ENCODE results near the gene HOXC6.

Gene HOXC6

GRCh38 chr12:54024581-54025305, 3.5 kb upstream of the HOXC6 start:
- TF ChIP-seq PPARA (CRISPR knock-in tag; IDR thresholded peaks at IDR 0.05; ENCODE audit: borderline replicate concordance) (no peak), CSDC2 (CRISPR knock-in tag; IDR thresholded peaks at IDR 0.05) (no peak)

GRCh38 chr12:54025499-54026405, 2.5 kb upstream of the HOXC6 start:
- no peak for TF ChIP-seq OSR1 (CRISPR knock-in tag; IDR thresholded peaks at IDR 0.05)
- ATAC-seq: no peak

More at GRCh38 chr12:54024581-54025305, 3.5 kb upstream of the HOXC6 start:
- no peak for ATAC-seq

- TF ChIP-seq RARB (CRISPR knock-in tag; IDR thresholded peaks at IDR 0.05) (no peak), TCF4 (CRISPR knock-in tag; IDR thresholded peaks at IDR 0.05; ENCODE audit: borderline replicate concordance) (no peak), ISL1 (CRISPR knock-in tag; IDR thresholded peaks at IDR 0.05) (no peak), ZC3H10 (CRISPR knock-in tag; IDR thresholded peaks at IDR 0.05) (no peak), POU6F1 (CRISPR knock-in tag; IDR thresholded peaks at IDR 0.05; ENCODE audit: borderline replicate concordance, low read depth) (no peak), BACH2 (CRISPR knock-in tag; IDR thresholded peaks at IDR 0.05; ENCODE audit: borderline replicate concordance) (no peak), ZNF70 (CRISPR knock-in tag; IDR thresholded peaks at IDR 0.05) (no peak), TOX (CRISPR knock-in tag; IDR thresholded peaks at IDR 0.05; ENCODE audit: borderline replicate concordance) (no peak)
- no peak for ATAC-seq
Observed at GRCh38 chr12:54026640-54027441, 1.4 kb upstream of the HOXC6 start.

- ATAC-seq: no peak
- TF ChIP-seq PPARA (CRISPR knock-in tag; IDR thresholded peaks at IDR 0.05; ENCODE audit: borderline replicate concordance) (no peak), OSR1 (CRISPR knock-in tag; IDR thresholded peaks at IDR 0.05) (no peak), BACH2 (CRISPR knock-in tag; IDR thresholded peaks at IDR 0.05; ENCODE audit: borderline replicate concordance) (no peak), RARB (CRISPR knock-in tag; IDR thresholded peaks at IDR 0.05) (no peak)
Observed at GRCh38 chr12:54027442-54027786, 826 bp upstream of the HOXC6 start.

- TF ChIP-seq ARNTL (CRISPR knock-in tag; IDR thresholded peaks at IDR 0.05; ENCODE audit: borderline replicate concordance, low read depth) (no peak), ISL1 (CRISPR knock-in tag; IDR thresholded peaks at IDR 0.05) (no peak), TSHZ2 (CRISPR knock-in tag; IDR thresholded peaks at IDR 0.05) (no peak), CSDC2 (CRISPR knock-in tag; IDR thresholded peaks at IDR 0.05) (no peak), SNAI2 (CRISPR knock-in tag; IDR thresholded peaks at IDR 0.05) (no peak), PPARA (CRISPR knock-in tag; IDR thresholded peaks at IDR 0.05; ENCODE audit: borderline replicate concordance) (no peak), GLIS3 (CRISPR knock-in tag; IDR thresholded peaks at IDR 0.05) (no peak)
- no peak for ATAC-seq
Observed at GRCh38 chr12:54029529-54030441, 1.5 kb downstream of the HOXC6 start.

- ATAC-seq: no peak
- TF ChIP-seq ESRRG (CRISPR knock-in tag; IDR thresholded peaks at IDR 0.05) (no peak), OSR1 (CRISPR knock-in tag; IDR thresholded peaks at IDR 0.05) (no peak), CSRNP3 (CRISPR knock-in tag; IDR thresholded peaks at IDR 0.05) (no peak), TSHZ2 (CRISPR knock-in tag; IDR thresholded peaks at IDR 0.05) (no peak), GLIS3 (CRISPR knock-in tag; IDR thresholded peaks at IDR 0.05) (no peak), ZFP30 (CRISPR knock-in tag; IDR thresholded peaks at IDR 0.05) (no peak), TOX (CRISPR knock-in tag; IDR thresholded peaks at IDR 0.05; ENCODE audit: borderline replicate concordance) (no peak)
Observed at GRCh38 chr12:54030442-54030801, 2.2 kb downstream of the HOXC6 start.

Data from SK-N-SH treated with all-trans-retinoic acid at 6 μM for 48 hours (cell line).